IPS DF 4.7 (cell line): ENCODE results near the gene S100Z.

ENCODE experiments used
- DNase-seq: peaks from one replicate; pipeline ENCODE4 v3.0.0-alpha.2; 2013; ENCODE audit warnings: low spot score; ENCODE audit errors: extremely low read depth

Gene S100Z

GRCh38 chr5:76946090-76946489 is 96.3 kb downstream of the S100Z start:
- no peak for DNase-seq

- DNase-seq: no peak
Measured at GRCh38 chr5:76947082-76947503, 97.3 kb downstream of the S100Z start.

- DNase-seq: no peak
Measured at GRCh38 chr5:76952795-76953536, 103.2 kb downstream of the S100Z start, which contains the start of gene CRHBP. TSS of gene CRHBP (plus strand) at chr5:76953045. CDS start at chr5:76953135, 90 bp downstream.

GRCh38 chr5:76953551-76954382 is 104.0 kb downstream of the S100Z start:
- DNase-seq: no peak

- no peak for DNase-seq
Measured at GRCh38 chr5:76954383-76954763, 104.6 kb downstream of the S100Z start.

GRCh38 chr5:76956033-76956432 is 106.2 kb downstream of the S100Z start:
- DNase-seq: no peak

- DNase-seq: no peak
Measured at GRCh38 chr5:76958991-76959767, 109.4 kb downstream of the S100Z start.

GRCh38 chr5:76960004-76960625 is 110.3 kb downstream of the S100Z start:
- DNase-seq: no peak

GRCh38 chr5:76964060-76964459 is 114.2 kb downstream of the S100Z start:
- DNase-seq: no peak
